Measurements from ENCODE around the gene CTDSPL.

DNA sequence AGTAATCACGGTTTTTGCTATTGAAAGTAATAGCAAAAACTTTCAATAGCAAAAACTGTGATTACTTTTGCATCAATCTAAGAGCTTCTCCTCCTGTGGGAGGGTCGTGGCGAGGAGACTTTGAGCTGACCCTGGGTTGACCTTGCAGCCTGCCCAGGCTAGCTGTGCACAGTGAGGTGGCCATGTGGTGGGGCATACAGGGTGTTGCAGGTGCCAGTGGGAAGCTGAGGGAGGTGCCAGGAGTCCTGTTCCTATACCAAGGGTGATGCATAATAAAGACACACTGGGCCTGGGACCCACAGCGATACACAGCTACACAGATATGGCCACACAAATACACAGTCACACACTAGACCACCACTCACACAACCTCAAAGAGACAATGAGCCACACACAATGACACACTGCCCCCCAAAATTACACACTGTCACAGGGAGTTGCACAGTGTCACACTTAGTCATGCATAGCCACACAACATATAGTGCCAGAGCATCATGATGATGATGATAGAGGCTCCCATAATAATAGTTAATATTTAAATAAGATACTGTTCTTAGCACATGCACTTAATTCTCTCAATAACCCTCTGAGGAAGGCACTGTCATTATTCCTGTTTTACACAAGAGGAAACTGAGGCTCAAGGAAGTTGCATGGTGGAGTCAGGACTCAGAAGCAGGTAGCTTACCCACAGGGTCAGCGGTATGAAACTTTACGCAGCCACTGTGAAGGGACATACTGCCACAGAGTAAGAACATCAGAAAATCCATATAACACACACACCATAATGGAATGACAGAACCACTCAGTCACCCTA, 161.4 kb downstream of the CTDSPL start:
- TF ChIP-seq, protein P1, sequence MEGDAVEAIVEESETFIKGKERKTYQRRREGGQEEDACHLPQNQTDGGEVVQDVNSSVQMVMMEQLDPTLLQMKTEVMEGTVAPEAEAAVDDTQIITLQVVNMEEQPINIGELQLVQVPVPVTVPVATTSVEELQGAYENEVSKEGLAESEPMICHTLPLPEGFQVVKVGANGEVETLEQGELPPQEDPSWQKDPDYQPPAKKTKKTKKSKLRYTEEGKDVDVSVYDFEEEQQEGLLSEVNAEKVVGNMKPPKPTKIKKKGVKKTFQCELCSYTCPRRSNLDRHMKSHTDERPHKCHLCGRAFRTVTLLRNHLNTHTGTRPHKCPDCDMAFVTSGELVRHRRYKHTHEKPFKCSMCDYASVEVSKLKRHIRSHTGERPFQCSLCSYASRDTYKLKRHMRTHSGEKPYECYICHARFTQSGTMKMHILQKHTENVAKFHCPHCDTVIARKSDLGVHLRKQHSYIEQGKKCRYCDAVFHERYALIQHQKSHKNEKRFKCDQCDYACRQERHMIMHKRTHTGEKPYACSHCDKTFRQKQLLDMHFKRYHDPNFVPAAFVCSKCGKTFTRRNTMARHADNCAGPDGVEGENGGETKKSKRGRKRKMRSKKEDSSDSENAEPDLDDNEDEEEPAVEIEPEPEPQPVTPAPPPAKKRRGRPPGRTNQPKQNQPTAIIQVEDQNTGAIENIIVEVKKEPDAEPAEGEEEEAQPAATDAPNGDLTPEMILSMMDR (IDR thresholded peaks at IDR 0.05), result no peak
- no peak for TF ChIP-seq POLR2A (IDR thresholded peaks at IDR 0.05)

Measured in sigmoid colon (tissue), 3 donors.